H1 (cell line): ENCODE data around the gene SLC38A10. TPM values are rescaled to one million over a fixed set of nuclear protein-coding genes. Genes with fewer than 3 reads are reported as not detected.
A peak's percentile ranks its signal among the peaks of the same experiment; 100 is the strongest.

Experiments used
- CTCF ChIA-PET: fragments of 300-600 bp; sonication (Branson Sonifier 250); formaldehyde crosslinking; loops from one replicate; lab custom pipeline; 2021; ENCODE audit not compliant: partially characterized antibody; lab: Charles Lee
- POLR2A ChIA-PET: fragments of 300-600 bp; sonication (Branson Sonifier 250); formaldehyde crosslinking; loops from one replicate; lab custom pipeline; 2021; ENCODE audit warnings: inconsistent platforms; ENCODE audit not compliant: partially characterized antibody; lab: Charles Lee
- DNase-seq, 2 experiments: peaks; one replicate each; pipeline versions ENCODE4 v3.0.0 to v3.0.0-alpha.2; 2010 to 2022; ENCODE audit warnings: low spot score in 2 of 2, low read depth in 1 of 2, mixed read lengths in 1 of 2
- FAIRE-seq: peaks from 2 replicates; lab custom pipeline; 2011; peaks lifted over from hg19 to GRCh38; lab: Jason Lieb, UNC
- H2AFZ ChIP-seq: 2 replicates; pipeline ENCODE4 v1.8.1; 2012; ENCODE audit warnings: low read length, inconsistent platforms
- H2AK5ac ChIP-seq: 2 replicates; pipeline ENCODE4 v1.6.1; 2013; ENCODE audit warnings: low read depth, low read length
- H2BK120ac ChIP-seq: replicated peaks from 2 replicates; pipeline ENCODE3; 2013; ENCODE audit warnings: low read depth, low read length, inconsistent platforms
- H2BK12ac ChIP-seq: 2 replicates; pipeline ENCODE4 v1.6.1; 2013; ENCODE audit warnings: low read depth, low read length
- H2BK15ac ChIP-seq: 2 replicates; pipeline ENCODE4 v1.6.1; 2013; ENCODE audit warnings: low read length
- H2BK20ac ChIP-seq: 2 replicates; pipeline ENCODE4 v1.6.1; 2013; ENCODE audit warnings: low read length
- H2BK5ac ChIP-seq: 2 replicates; pipeline ENCODE4 v1.6.1; 2013; ENCODE audit warnings: low read depth, low read length
- H3K14ac ChIP-seq: 2 replicates; pipeline ENCODE4 v1.6.1; 2013; ENCODE audit warnings: inconsistent platforms; ENCODE audit not compliant: insufficient read length
- H3K18ac ChIP-seq: 2 replicates; pipeline ENCODE4 v1.6.1; 2013; ENCODE audit warnings: low read length; ENCODE audit errors: extremely low read depth
- H3K23ac ChIP-seq: 2 replicates; pipeline ENCODE4 v1.6.1; 2013; ENCODE audit warnings: inconsistent platforms; ENCODE audit not compliant: insufficient read length
- H3K23me2 ChIP-seq: 2 replicates; pipeline ENCODE4 v1.6.1; 2013; ENCODE audit warnings: low read depth, low read length
- H3K27ac ChIP-seq: 2 replicates; pipeline ENCODE4 v1.6.1; 2011; ENCODE audit warnings: low read depth, low read length, inconsistent platforms
- H3K27me3 ChIP-seq, 4 experiments: replicated peaks in 1 of 4; 1 replicate in 1 of 4; 2 replicates in 3 of 4; pipeline versions ENCODE4 v1.6.1 to v1.8.1; 2011 to 2013; ENCODE audit warnings: low read length in 3 of 4, mild to moderate bottlenecking in 3 of 4, inconsistent platforms in 2 of 4, mixed read lengths in 2 of 4, moderate library complexity in 1 of 4; ENCODE audit not compliant: control insufficient read depth in 3 of 4, insufficient read depth in 3 of 4; ENCODE audit errors: extremely low read depth in 1 of 4
- H3K36me3 ChIP-seq, 4 experiments: 2 replicates each; pipeline versions ENCODE4 v1.6.1 to v1.8.1; 2011 to 2013; ENCODE audit warnings: mild to moderate bottlenecking in 4 of 4, low read length in 3 of 4, moderate library complexity in 2 of 4, control low read depth in 1 of 4, inconsistent platforms in 1 of 4; ENCODE audit not compliant: insufficient read depth in 4 of 4, control insufficient read depth in 2 of 4
- H3K4ac ChIP-seq: replicated peaks from 2 replicates; pipeline ENCODE3; 2013; ENCODE audit warnings: low read length, low read depth, mixed read lengths, inconsistent platforms; ENCODE audit not compliant: insufficient read length
- H3K4me1 ChIP-seq, 4 experiments: replicated peaks in 1 of 4; 1 replicate in 1 of 4; 2 replicates in 3 of 4; pipeline versions ENCODE4 v1.6.1 to v1.8.1; 2011 to 2013; ENCODE audit warnings: low read length in 3 of 4, inconsistent platforms in 2 of 4, mixed read lengths in 1 of 4; ENCODE audit not compliant: insufficient read depth in 4 of 4, control insufficient read depth in 3 of 4
- H3K4me2 ChIP-seq, 2 experiments: 2 replicates each; pipeline versions ENCODE4 v1.6.1 to v1.8.1; 2011 to 2013; ENCODE audit warnings: low read depth in 2 of 2, low read length in 2 of 2, control low read depth in 1 of 2, inconsistent platforms in 1 of 2, mild to moderate bottlenecking in 1 of 2; ENCODE audit not compliant: insufficient read depth in 1 of 2
- H3K4me3 ChIP-seq, 4 experiments: fragments of 200-600, 300-600 bp in 1 of 4; sonication (generic), shearing (Covaris generic), sonication (Bioruptor Twin) in 1 of 4; 2 replicates each; pipeline versions ENCODE4 v1.5.1 to v1.8.1; 2011 to 2016; ENCODE audit warnings: low read length in 4 of 4, low read depth in 3 of 4, control low read depth in 2 of 4, inconsistent platforms in 2 of 4, mild to moderate bottlenecking in 2 of 4, mixed read lengths in 1 of 4, moderate library complexity in 1 of 4; ENCODE audit not compliant: insufficient read depth in 2 of 4; ENCODE audit errors: extremely low read depth in 1 of 4
- H3K56ac ChIP-seq: replicated peaks from 2 replicates; pipeline ENCODE3; 2013; ENCODE audit warnings: low read depth, mild to moderate bottlenecking, mixed read lengths, low read length, inconsistent platforms; ENCODE audit not compliant: insufficient read length
- H3K79me1 ChIP-seq: 2 replicates; pipeline ENCODE4 v1.6.1; 2013; ENCODE audit warnings: low read depth, low read length, control low read depth
- H3K79me2 ChIP-seq, 2 experiments: 2 replicates each; pipeline versions ENCODE4 v1.6.1 to v1.8.1; 2012 to 2013; ENCODE audit warnings: low read length in 2 of 2, mild to moderate bottlenecking in 2 of 2, inconsistent platforms in 1 of 2; ENCODE audit not compliant: insufficient read depth in 2 of 2, control insufficient read depth in 1 of 2
- H3K9ac ChIP-seq, 4 experiments: replicated peaks in 1 of 4; 1 replicate in 1 of 4; 2 replicates in 3 of 4; pipeline versions ENCODE4 v1.6.1 to v1.8.1; 2011 to 2013; ENCODE audit warnings: low read depth in 3 of 4, low read length in 3 of 4, control low read depth in 2 of 4, mild to moderate bottlenecking in 2 of 4, moderate library complexity in 2 of 4, inconsistent platforms in 1 of 4; ENCODE audit errors: extremely low read depth in 1 of 4
- H3K9me3 ChIP-seq, 2 experiments: 2 replicates each; pipeline versions ENCODE4 v1.6.1 to v1.8.1; 2012 to 2013; ENCODE audit warnings: mild to moderate bottlenecking in 2 of 2, moderate library complexity in 2 of 2, control low read depth in 1 of 2, inconsistent platforms in 1 of 2, low read depth in 1 of 2, low read length in 1 of 2, mixed read lengths in 1 of 2; ENCODE audit not compliant: insufficient read depth in 2 of 2
- H4K20me1 ChIP-seq, 2 experiments: replicated peaks in 1 of 2; 2 replicates each; pipeline versions ENCODE3 to v1.8.1; 2011 to 2013; ENCODE audit warnings: inconsistent platforms in 2 of 2, low read length in 2 of 2, mild to moderate bottlenecking in 1 of 2; ENCODE audit not compliant: insufficient read depth in 2 of 2, control insufficient read depth in 1 of 2
- H4K5ac ChIP-seq: 2 replicates; pipeline ENCODE4 v1.6.1; 2013; ENCODE audit warnings: low read length, low read depth, mixed read lengths, inconsistent platforms; ENCODE audit not compliant: insufficient read length
- H4K8ac ChIP-seq: 2 replicates; pipeline ENCODE4 v1.8.0; 2013; ENCODE audit warnings: mild to moderate bottlenecking, moderate library complexity, low read length, inconsistent platforms; ENCODE audit not compliant: insufficient read depth; ENCODE audit errors: extremely low read depth
- H4K91ac ChIP-seq: replicated peaks from 2 replicates; pipeline ENCODE3; 2013; ENCODE audit warnings: low read length, mixed read lengths, inconsistent platforms; ENCODE audit not compliant: insufficient read length
- ASH2L ChIP-seq: fragments of 200-600, 300-600 bp; sonication (generic); IDR thresholded peaks from one replicate; pipeline ENCODE4 v1.7.1; 2017; ENCODE audit warnings: low read length
- BCL11A ChIP-seq, 2 experiments: IDR thresholded peaks; one replicate each; pipeline ENCODE4 v1.6.1; 2011; ENCODE audit warnings: low read depth in 2 of 2, low read length in 2 of 2, mild to moderate bottlenecking in 2 of 2
- CEBPB ChIP-seq: IDR thresholded peaks from 2 replicates; pipeline ENCODE4 v1.6.1; 2012; ENCODE audit warnings: low read depth, low read length
- EP300 ChIP-seq, 2 experiments: IDR thresholded peaks; 1 replicate in 1 of 2; 2 replicates in 1 of 2; pipeline ENCODE4 v1.6.1; 2011 to 2012; ENCODE audit warnings: low read depth in 2 of 2, low read length in 2 of 2, mild to moderate bottlenecking in 2 of 2, borderline replicate concordance in 1 of 2, inconsistent platforms in 1 of 2, moderate library complexity in 1 of 2
- HDAC6 ChIP-seq: IDR thresholded peaks from one replicate; pipeline ENCODE4 v1.7.1; 2012; ENCODE audit warnings: low read depth, mild to moderate bottlenecking, inconsistent platforms, low read length, moderate library complexity
- RBBP5 ChIP-seq: IDR thresholded peaks from 2 replicates; pipeline ENCODE4 v1.7.1; 2012; ENCODE audit warnings: low read depth, mild to moderate bottlenecking, inconsistent platforms, low read length, moderate library complexity, borderline replicate concordance
- RFX5 ChIP-seq: IDR thresholded peaks from 2 replicates; pipeline ENCODE4 v1.6.1; 2011; ENCODE audit warnings: low read depth, low read length, improper control_type of control experiment, borderline replicate concordance
- RXRA ChIP-seq: IDR thresholded peaks from 2 replicates; pipeline ENCODE4 v1.6.1; 2011; ENCODE audit warnings: low read depth, mild to moderate bottlenecking, low read length, moderate library complexity; ENCODE audit not compliant: insufficient read depth
- SUZ12 ChIP-seq: fragments of 200-600 bp; sonication (generic); IDR thresholded peaks from 2 replicates; pipeline ENCODE4 v1.6.1; 2012; ENCODE audit warnings: mild to moderate bottlenecking, inconsistent platforms, low read length, moderate library complexity, mixed read lengths
- TCF12 ChIP-seq: IDR thresholded peaks from 2 replicates; pipeline ENCODE4 v1.6.1; 2011; ENCODE audit warnings: low read depth, mild to moderate bottlenecking, low read length
- TEAD4 ChIP-seq: IDR thresholded peaks from 2 replicates; pipeline ENCODE4 v1.6.1; 2012; ENCODE audit warnings: low read depth, low read length, inconsistent platforms, mixed read lengths
- WGBS, 2 experiments: shearing (Covaris generic) in 1 of 2; methylation state at CpG; one replicate each; pipeline versions ENCODE4 v1.1.6 to v1.1.7; 2013 to 2015; ENCODE audit warnings: low lambda C conversion rate in 2 of 2, mixed read lengths in 2 of 2, inconsistent platforms in 1 of 2, low coverage in 1 of 2, missing lambda C conversion rate in 1 of 2; ENCODE audit not compliant: insufficient replicate concordance in 2 of 2, insufficient coverage in 1 of 2, insufficient read length in 1 of 2; ENCODE audit errors: extremely low coverage in 1 of 2, missing lambda C conversion rate in 1 of 2; 5-methylcytosine and 5-hydroxymethylcytosine counted together
- polyA plus RNA-seq, 7 experiments: library from polyadenylated mRNA; depleted of rRNA in 3 of 7; stranded (reverse) in 5 of 7; unstranded in 2 of 7; fragments of >200 nt in 5 of 7; fragments of 200-250 nt in 2 of 7; gene quantifications; 1 replicate in 5 of 7; 2 replicates in 1 of 7; 4 replicates in 1 of 7; pipeline versions ENCODE4 v1.2.1 to v1.2.3, GENCODE V29; 2011 to 2013; ENCODE audit warnings: missing spikeins in 2 of 7, mixed read lengths in 2 of 7
- total RNA-seq: library from RNA; stranded (reverse); fragmentation: NEBNext Ultra II Directional; extraction: Animal tissue kit (Norgen Biotek cat#: 25700); gene quantifications from 2 replicates; pipeline ENCODE4 v1.2.1, GENCODE V29; 2021

Gene SLC38A10
- total and polyA plus RNA-seq, 2 of the 8 experiments (the other 6 are each of a cell fraction or from before 2014, with no cell fraction given): 26.4 to 41.0 TPM

GRCh38 chr17:81339191-81339533 lies 44.1 kb upstream of the SLC38A10 start:
- Histone ChIP-seq H3K4me2 (peak overlapping the region; percentile 40 to 52; a peak in 3 of 4 replicates), H2BK15ac (peak overlapping the region; percentile 97; the same call in 1 of the 2 replicates), H3K56ac (no peak overlapping the region), H3K9ac (no peak overlapping the region), H2BK120ac (no peak overlapping the region), H3K23ac (no peak overlapping the region), H3K4ac (no peak overlapping the region), H4K20me1 (peaks cover 0 to 4% of the 10 kb centered on the region in 2 experiments), H2AK5ac (peak overlapping the region; percentile 96; the same call in 1 of the 2 replicates), H2BK5ac (peak overlapping the region; percentile 81; the same call in 1 of the 2 replicates), H2AFZ (no peak overlapping the region), H2BK20ac (peak overlapping the region; percentile 75; the same call in 1 of the 2 replicates), H4K91ac (no peak overlapping the region), H3K79me1 (no peaks in the 10 kb centered on the region), H3K14ac (no peak overlapping the region), H4K5ac (no peak overlapping the region), H3K4me1 (peaks cover 0 to 45% (median 27%) of the 10 kb centered on the region in 4 experiments; a peak in 6 of 7 replicates), H3K36me3 (no peaks in the 10 kb centered on the region; a peak in 1 of 8 replicates), H3K27ac (no peak overlapping the region), H3K4me3 (no peak overlapping the region), H2BK12ac (peak overlapping the region; percentile 99; the same call in 1 of the 2 replicates), H3K23me2 (peaks cover 16% of the 10 kb centered on the region; the same call in 1 of the 2 replicates), H4K8ac (no peak overlapping the region), H3K27me3 (peaks cover 25 to 55% (median 45%) of the 10 kb centered on the region in 4 experiments), H3K79me2 (no peaks in the 10 kb centered on the region), H3K18ac (0 out of 2 replicates have a peak overlapping the region, but pooled peaks have one; percentile 93), H3K9me3 (no peaks in the 10 kb centered on the region)
- DNase-seq: peak in 1 of 2 experiments; percentile 55
- WGBS, 2 experiments: 25% methylated on average over 4 of the region's 4 CpGs; no CpG with 5 or more reads in 1 of the 2 experiments
- POLR2A ChIA-PET: interaction anchor here (0.9 to 1.5 kb wide), 4 partner anchors 29 to 179 kb away, joined by 3 to 5 read pairs (median 4); partner anchors contain the start of genes ACTG1 and BAHCC1
- CTCF ChIA-PET: interaction anchor here (0.7 to 1.8 kb wide), 3 partner anchors 12 to 86 kb away, joined by 3 to 4 read pairs (median 3); no protein-coding TSS in a partner anchor
- no peak for FAIRE-seq
- no peak for TF ChIP-seq TCF12
- TF ChIP-seq CEBPB: no peak
- no peak for TF ChIP-seq HDAC6
- TF ChIP-seq ASH2L: no peak
- no peak for TF ChIP-seq EP300 (IDR thresholded peaks at IDR 0.05; ENCODE audit: borderline replicate concordance in 1 of 2, low read depth in 2 of 2, low read length in 2 of 2)
- TF ChIP-seq RBBP5: no peak
- no peak for TF ChIP-seq TEAD4
- TF ChIP-seq BCL11A (IDR thresholded peaks at IDR 0.05; ENCODE audit: low read depth in 2 of 2, low read length in 2 of 2): no peak
- TF ChIP-seq RXRA: no peak
- TF ChIP-seq RFX5: no peak
- TF ChIP-seq SUZ12: no peak
